Measurements from ENCODE around the gene KCNJ15. TPM values are rescaled to one million over a fixed set of nuclear protein-coding genes. Genes with fewer than 3 reads are reported as not detected.

Gene KCNJ15
- polyA plus RNA-seq, 3 donors = 4.5 to 26.5 (median 8.0) TPM

- no peak overlapping the region for H3K27ac Mint-ChIP-seq
- H3K36me3 Mint-ChIP-seq = peaks cover 0 to 13% of the 10 kb centered on the region in 2 donors
- peaks cover 0 to 8% (median 0%) of the 10 kb centered on the region in 7 donors for H3K9me3 Mint-ChIP-seq
- H2AFZ ChIP-seq (ENCODE audit: insufficient read depth, low read depth, low read length, poor library complexity, severe bottlenecking) = no peak overlapping the region
- no peak for TF ChIP-seq CTCF (IDR thresholded peaks at IDR 0.05)
- H3K27me3 ChIP-seq (ENCODE audit: control insufficient read depth in 2 of 2, insufficient read depth in 2 of 2, low read length in 2 of 2) = no peaks in the 10 kb centered on the region
- no peak for DNase-seq
- H3K9ac ChIP-seq (ENCODE audit: insufficient read depth, low read length, poor library complexity, severe bottlenecking) = no peak overlapping the region
- H3K36me3 ChIP-seq (replicated peaks in 1 of 2; ENCODE audit: control insufficient read depth in 1 of 2, insufficient read depth in 2 of 2, low read length in 2 of 2) = no peaks in the 10 kb centered on the region
- peaks cover 25% of the 10 kb centered on the region for H3K4me1 Mint-ChIP-seq
- 96% methylated on average over 6 of the region's 8 CpGs for WGBS (ENCODE audit: insufficient coverage)
- no peak overlapping the region for H3K4me3 ChIP-seq (replicated peaks in 1 of 3; ENCODE audit: low read depth in 2 of 3, low read length in 3 of 3)
- H3K27me3 Mint-ChIP-seq (ENCODE audit: low read depth in 3 of 3) = peaks cover 0 to 5% (median 2%) of the 10 kb centered on the region in 3 donors
- H3K9me3 ChIP-seq (replicated peaks in 1 of 2; ENCODE audit: control insufficient read depth in 1 of 2, insufficient read depth in 1 of 2, low read length in 2 of 2) = no peaks in the 10 kb centered on the region
- no peak overlapping the region for H3K4me3 Mint-ChIP-seq
- no peak overlapping the region for H3K4me2 ChIP-seq (replicated peaks; ENCODE audit: extremely low read depth, low read length, poor library complexity, severe bottlenecking)
- no peaks in the 10 kb centered on the region for H4K20me1 ChIP-seq (ENCODE audit: insufficient read depth, low read length)
- H3K79me2 ChIP-seq (ENCODE audit: insufficient read depth, low read length) = no peaks in the 10 kb centered on the region
- no peak overlapping the region for H3K27ac ChIP-seq (ENCODE audit: low read depth in 1 of 2, low read length in 2 of 2)
- intact Hi-C loops (cut with micrococcal nuclease) = loop anchor here in 1 of 2 donors (10.0 kb wide), 1 partner anchor 70 kb away; no protein-coding TSS in a partner anchor
- H3K4me1 ChIP-seq (ENCODE audit: control insufficient read depth in 1 of 2, insufficient read depth in 2 of 2, low read length in 2 of 2) = peaks cover 10 to 20% of the 10 kb centered on the region in 2 donors
Observed at GRCh38 chr21:38334866-38335265, 78.1 kb downstream of the KCNJ15 start.

- H3K27me3 ChIP-seq (ENCODE audit: control insufficient read depth in 2 of 2, insufficient read depth in 2 of 2, low read length in 2 of 2) = no peaks in the 10 kb centered on the region
- no peaks in the 10 kb centered on the region for H3K79me2 ChIP-seq (ENCODE audit: insufficient read depth, low read length)
- Mint-ChIP-seq H3K9me3 (peaks cover 0 to 6% (median 0%) of the 10 kb centered on the region in 7 donors), H3K27ac (no peak overlapping the region), H3K4me3 (no peak overlapping the region), H3K27me3 (ENCODE audit: low read depth in 3 of 3) (peaks cover 2 to 3% (median 2%) of the 10 kb centered on the region in 3 donors), H3K4me1 (peaks cover 10% of the 10 kb centered on the region), H3K36me3 (peaks cover 0 to 2% of the 10 kb centered on the region in 2 donors)
- no peaks in the 10 kb centered on the region for H4K20me1 ChIP-seq (ENCODE audit: insufficient read depth, low read length)
- no peak overlapping the region for H3K9ac ChIP-seq (ENCODE audit: insufficient read depth, low read length, poor library complexity, severe bottlenecking)
- DNase-seq = no peak
- intact Hi-C loops (cut with micrococcal nuclease) = loop anchor here in 1 of 2 donors (10.0 kb wide), 1 partner anchor 73 kb away; no protein-coding TSS in a partner anchor
- no peak overlapping the region for H3K4me2 ChIP-seq (replicated peaks; ENCODE audit: extremely low read depth, low read length, poor library complexity, severe bottlenecking)
- H3K9me3 ChIP-seq (replicated peaks in 1 of 2; ENCODE audit: control insufficient read depth in 1 of 2, insufficient read depth in 1 of 2, low read length in 2 of 2) = no peaks in the 10 kb centered on the region
- H3K36me3 ChIP-seq (replicated peaks in 1 of 2; ENCODE audit: control insufficient read depth in 1 of 2, insufficient read depth in 2 of 2, low read length in 2 of 2) = no peaks in the 10 kb centered on the region
- no peak for TF ChIP-seq CTCF (IDR thresholded peaks at IDR 0.05)
- WGBS (ENCODE audit: insufficient coverage) = 100% methylated on average over 2 of the region's 5 CpGs
- H3K4me1 ChIP-seq (ENCODE audit: control insufficient read depth in 1 of 2, insufficient read depth in 2 of 2, low read length in 2 of 2) = peaks cover 0 to 10% of the 10 kb centered on the region in 2 donors
- no peak overlapping the region for H3K27ac ChIP-seq (ENCODE audit: low read depth in 1 of 2, low read length in 2 of 2)
- no peak overlapping the region for H3K4me3 ChIP-seq (replicated peaks in 1 of 3; ENCODE audit: low read depth in 2 of 3, low read length in 3 of 3)
- no peak overlapping the region for H2AFZ ChIP-seq (ENCODE audit: insufficient read depth, low read depth, low read length, poor library complexity, severe bottlenecking)
Observed at GRCh38 chr21:38337793-38338192, 81.0 kb downstream of the KCNJ15 start.
